Activated gamma-delta T cell treated with anti-CD3 and anti-CD28 coated beads, Interleukin-2, amount 50 U/mL, for 16 hours (primary cell): Measurements from ENCODE around the gene PTPRE.
A peak's percentile ranks its signal among the peaks of the same experiment; 100 is the strongest.

ENCODE experiments used
- DNase-seq: peaks from one replicate; pipeline ENCODE4 v3.0.0-alpha.2; 2020; ENCODE audit warnings: low read depth

PTPRE gene

DNA sequence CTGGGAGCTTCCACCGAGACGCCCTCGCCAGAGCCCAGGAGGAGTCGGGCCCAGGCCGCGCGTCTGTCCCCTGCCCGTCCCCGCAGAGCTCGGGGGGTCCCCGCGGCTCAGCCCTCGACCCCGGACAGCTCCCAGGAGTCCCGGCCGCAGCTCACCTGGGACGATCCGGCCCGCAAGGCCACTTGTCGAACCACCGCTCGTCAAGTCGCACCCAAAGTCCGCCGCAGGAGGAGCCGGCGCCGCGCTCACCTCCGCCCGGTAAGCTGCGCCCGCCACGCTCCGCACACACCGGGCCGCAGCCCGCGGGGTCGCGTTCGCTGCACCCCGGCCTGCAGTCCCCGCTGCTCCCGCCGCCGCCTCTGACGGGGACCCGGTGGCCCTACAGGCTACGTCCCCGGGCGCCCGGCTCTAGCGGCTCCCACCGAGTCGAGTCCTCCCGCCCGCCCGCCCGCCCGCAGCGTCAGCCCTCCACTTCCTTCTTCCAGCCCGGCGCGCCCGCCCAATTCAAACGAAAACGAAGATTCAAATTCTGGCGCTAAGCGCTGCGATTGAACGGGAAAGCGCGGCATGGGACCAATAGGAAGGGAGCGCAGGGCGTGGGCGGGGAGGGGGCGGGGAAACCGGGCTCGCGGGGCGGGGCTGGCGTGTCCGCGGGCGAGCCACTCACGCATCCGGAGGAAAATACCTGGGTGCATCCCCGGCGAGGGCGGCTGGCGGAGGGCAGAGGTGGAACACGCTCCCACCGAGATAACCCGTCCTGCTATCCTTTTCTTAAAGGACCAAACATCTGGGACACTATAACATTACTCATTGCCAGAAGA lies 219.3 kb downstream of the PTPRE start, which contains the start of gene MKI67:
MKI67 (minus strand) TSS at position 480 of the 821 bp plus-strand sequence. CDS start 756 bp downstream, outside the sequence.
- peak; percentile 80 for DNase-seq

DNA sequence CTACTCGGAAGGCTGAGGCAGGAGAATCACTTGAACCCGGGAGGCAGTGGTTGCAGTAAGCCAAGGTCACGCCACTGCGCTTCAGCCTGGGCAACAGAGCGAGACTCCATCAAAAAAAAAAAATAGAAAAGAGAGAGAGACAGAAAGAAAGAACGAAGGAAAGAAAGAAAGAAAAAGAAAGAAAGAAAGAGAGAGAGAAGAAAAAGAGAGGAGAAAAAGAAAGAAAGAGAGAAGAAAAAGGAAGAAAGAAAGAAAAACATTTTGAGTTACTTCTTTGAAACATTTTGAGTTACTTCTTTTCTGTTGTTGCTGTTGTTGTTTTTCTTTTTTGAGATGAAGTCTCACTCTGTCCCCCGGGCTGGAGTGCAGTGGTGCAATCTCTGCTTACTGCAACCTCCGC lies 221.7 kb downstream of the PTPRE start:
- no peak for DNase-seq

DNA sequence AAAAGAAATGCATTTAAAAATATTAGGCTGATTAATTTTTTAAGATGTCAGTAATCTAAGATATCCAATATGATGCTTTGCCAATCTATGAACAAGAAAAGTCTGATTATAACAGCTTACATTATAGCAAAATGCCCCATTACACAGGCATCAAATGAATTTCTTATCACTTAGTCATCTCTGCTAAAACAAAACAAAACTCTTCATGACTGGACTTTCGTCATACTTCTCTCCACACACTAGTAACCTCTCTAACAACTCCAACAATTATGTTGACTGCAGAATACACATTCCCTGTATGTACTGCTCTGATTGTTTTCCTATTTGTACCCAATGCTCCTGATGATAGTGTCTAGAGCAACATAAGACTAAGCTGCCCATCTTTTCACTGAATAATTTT lies 223.1 kb downstream of the PTPRE start:
- DNase-seq: no peak
